ACHN (cell line): ENCODE measurements around the gene ACSBG1.
"Not testable (repeated sequence)": the region's sequence is repeated elsewhere in the genome, so short reads cannot be mapped to it uniquely, and the experiment has no call there.

Source experiments
- DNase-seq: peaks from one replicate; pipeline ENCODE4 v3.0.0-alpha.2; 2015
- in situ Hi-C: cut with HindIII; loops from 2 replicates; pipeline ENCODE4 v1.10.0; 2017; ENCODE audit warnings: low sequenced_read_pairs, low pct_ligation_motif_present, low pct_unique_long_range_greater_than_20kb

Gene ACSBG1

GRCh38 chr15:78155355-78155939 is 78.9 kb downstream of the ACSBG1 start:
- in situ Hi-C loops = no loop called here
- DNase-seq = no peak

- in situ Hi-C loops = no loop called here
Measured at GRCh38 chr15:78154955-78155354, 79.4 kb downstream of the ACSBG1 start.

GRCh38 chr15:78151075-78151474 is 83.3 kb downstream of the ACSBG1 start:
- DNase-seq, in situ Hi-C loops: not testable (repeated sequence)

More at GRCh38 chr15:78154955-78155354, 79.4 kb downstream of the ACSBG1 start:
- no peak for DNase-seq

- in situ Hi-C loops = loop anchor here (25.0 kb wide), 1 partner anchor 112 kb away; the partner anchor contains the start of gene DNAJA4
- peak; percentile 16 for DNase-seq
Measured at GRCh38 chr15:78149805-78150751, 84.3 kb downstream of the ACSBG1 start.

GRCh38 chr15:78149068-78149804 is 85.1 kb downstream of the ACSBG1 start, which contains the start of gene IDH3A:
Gene IDH3A (plus strand): TSS chr15:78149362. CDS start chr15:78149404, 42 bp downstream.
- in situ Hi-C loops = loop anchor here (25.0 kb wide), 1 partner anchor 113 kb away; the partner anchor contains the start of gene DNAJA4
- DNase-seq = peak; percentile 94

- DNase-seq = no peak
- in situ Hi-C loops = loop anchor here (25.0 kb wide), 1 partner anchor 114 kb away; the partner anchor contains the start of gene DNAJA4
Measured at GRCh38 chr15:78148392-78149067, 85.8 kb downstream of the ACSBG1 start.

- no peak for DNase-seq
- in situ Hi-C loops = loop anchor here (25.0 kb wide), 1 partner anchor 115 kb away; the partner anchor contains the start of gene DNAJA4
Measured at GRCh38 chr15:78147566-78147965, 86.8 kb downstream of the ACSBG1 start.

- in situ Hi-C loops = loop anchor here (25.0 kb wide), 1 partner anchor 116 kb away; the partner anchor contains the start of gene DNAJA4
- no peak for DNase-seq
Measured at GRCh38 chr15:78146425-78147154, 87.8 kb downstream of the ACSBG1 start.

GRCh38 chr15:78142332-78142731 is 92.0 kb downstream of the ACSBG1 start:
- in situ Hi-C loops = loop anchor here (25.0 kb wide), 1 partner anchor 120 kb away; the partner anchor contains the start of gene DNAJA4
- DNase-seq = no peak

GRCh38 chr15:78140292-78140691 is 94.1 kb downstream of the ACSBG1 start:
- in situ Hi-C loops = loop anchor here (25.0 kb wide), 1 partner anchor 122 kb away; the partner anchor contains the start of gene DNAJA4

GRCh38 chr15:78139578-78139977 is 94.8 kb downstream of the ACSBG1 start:
- DNase-seq = no peak
- in situ Hi-C loops = loop anchor here (25.0 kb wide), 1 partner anchor 123 kb away; the partner anchor contains the start of gene DNAJA4

More at GRCh38 chr15:78140292-78140691, 94.1 kb downstream of the ACSBG1 start:
- no peak for DNase-seq

GRCh38 chr15:78133801-78134200 is 100.6 kb downstream of the ACSBG1 start:
- no peak for DNase-seq
- in situ Hi-C loops = loop anchor here (25.0 kb wide), 1 partner anchor 128 kb away; the partner anchor contains the start of gene DNAJA4

- DNase-seq = peak; percentile 68
- in situ Hi-C loops = loop anchor here (25.0 kb wide), 1 partner anchor 131 kb away; the partner anchor contains the start of gene DNAJA4
Measured at GRCh38 chr15:78131295-78132061, 102.9 kb downstream of the ACSBG1 start, which contains the start of gene CIB2. Gene CIB2 (minus strand): TSS chr15:78131445. CDS start chr15:78131215, 230 bp downstream.

GRCh38 chr15:78130466-78131294 is 103.7 kb downstream of the ACSBG1 start:
- no peak for DNase-seq

GRCh38 chr15:78129751-78130287 is 104.5 kb downstream of the ACSBG1 start:
- in situ Hi-C loops = loop anchor here (25.0 kb wide), 1 partner anchor 132 kb away; the partner anchor contains the start of gene DNAJA4
- DNase-seq = no peak

More at GRCh38 chr15:78130466-78131294, 103.7 kb downstream of the ACSBG1 start:
- in situ Hi-C loops = loop anchor here (25.0 kb wide), 1 partner anchor 132 kb away; the partner anchor contains the start of gene DNAJA4
